Measurements from ENCODE around the gene LSM7.

Gene LSM7

DNA sequence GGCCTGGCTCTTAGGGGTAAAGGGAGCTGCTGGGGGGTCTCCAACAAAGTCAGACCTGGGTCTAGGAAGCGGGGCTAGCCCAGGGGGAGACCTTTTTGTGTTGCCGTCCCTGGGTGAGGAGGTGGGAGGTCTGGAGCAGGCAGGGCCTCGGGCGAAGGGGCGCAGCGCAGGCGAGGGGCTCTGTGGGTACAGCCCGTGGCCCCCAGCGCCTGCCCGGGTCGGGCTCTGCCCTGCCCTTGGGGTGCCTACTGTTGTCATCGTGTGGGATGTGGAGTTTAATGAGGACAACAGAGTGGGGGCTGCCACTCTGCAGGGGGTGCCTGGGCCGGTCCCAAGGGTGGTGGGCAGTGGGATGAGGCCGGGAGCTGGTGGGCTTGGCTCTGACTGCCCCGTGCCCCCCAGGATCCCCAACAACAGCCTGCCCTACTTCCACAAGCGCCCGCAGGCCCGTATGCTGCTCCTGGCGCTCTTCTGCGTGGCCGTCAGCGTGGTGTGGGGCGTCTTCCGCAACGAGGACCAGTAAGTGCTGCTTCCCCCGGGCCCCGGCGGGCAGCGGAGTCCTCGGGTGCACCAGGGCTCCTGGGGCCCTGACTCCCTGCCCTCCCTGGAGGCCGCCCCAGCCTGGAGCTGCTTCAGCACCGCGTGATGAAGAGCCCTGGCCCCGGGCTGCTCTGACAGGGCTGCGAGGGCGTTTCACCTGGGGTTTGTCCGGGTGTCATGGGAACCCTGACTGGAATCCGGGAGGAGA is 12.3 kb upstream of the LSM7 start:
- Histone ChIP-seq H3K4me3 (ENCODE audit: low read depth, low read length) (no peak overlapping the region), H3K36me3 (peaks cover 53% of the 10 kb centered on the region), H3K4me1 (peaks cover 8% of the 10 kb centered on the region), H3K9me3 (no peaks in the 10 kb centered on the region), H3K27me3 (no peaks in the 10 kb centered on the region)
- TF ChIP-seq, protein P1, sequence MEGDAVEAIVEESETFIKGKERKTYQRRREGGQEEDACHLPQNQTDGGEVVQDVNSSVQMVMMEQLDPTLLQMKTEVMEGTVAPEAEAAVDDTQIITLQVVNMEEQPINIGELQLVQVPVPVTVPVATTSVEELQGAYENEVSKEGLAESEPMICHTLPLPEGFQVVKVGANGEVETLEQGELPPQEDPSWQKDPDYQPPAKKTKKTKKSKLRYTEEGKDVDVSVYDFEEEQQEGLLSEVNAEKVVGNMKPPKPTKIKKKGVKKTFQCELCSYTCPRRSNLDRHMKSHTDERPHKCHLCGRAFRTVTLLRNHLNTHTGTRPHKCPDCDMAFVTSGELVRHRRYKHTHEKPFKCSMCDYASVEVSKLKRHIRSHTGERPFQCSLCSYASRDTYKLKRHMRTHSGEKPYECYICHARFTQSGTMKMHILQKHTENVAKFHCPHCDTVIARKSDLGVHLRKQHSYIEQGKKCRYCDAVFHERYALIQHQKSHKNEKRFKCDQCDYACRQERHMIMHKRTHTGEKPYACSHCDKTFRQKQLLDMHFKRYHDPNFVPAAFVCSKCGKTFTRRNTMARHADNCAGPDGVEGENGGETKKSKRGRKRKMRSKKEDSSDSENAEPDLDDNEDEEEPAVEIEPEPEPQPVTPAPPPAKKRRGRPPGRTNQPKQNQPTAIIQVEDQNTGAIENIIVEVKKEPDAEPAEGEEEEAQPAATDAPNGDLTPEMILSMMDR (IDR thresholded peaks at IDR 0.05; ENCODE audit: low read depth, low read length) = no peak
- DNase-seq = no peak

DNA sequence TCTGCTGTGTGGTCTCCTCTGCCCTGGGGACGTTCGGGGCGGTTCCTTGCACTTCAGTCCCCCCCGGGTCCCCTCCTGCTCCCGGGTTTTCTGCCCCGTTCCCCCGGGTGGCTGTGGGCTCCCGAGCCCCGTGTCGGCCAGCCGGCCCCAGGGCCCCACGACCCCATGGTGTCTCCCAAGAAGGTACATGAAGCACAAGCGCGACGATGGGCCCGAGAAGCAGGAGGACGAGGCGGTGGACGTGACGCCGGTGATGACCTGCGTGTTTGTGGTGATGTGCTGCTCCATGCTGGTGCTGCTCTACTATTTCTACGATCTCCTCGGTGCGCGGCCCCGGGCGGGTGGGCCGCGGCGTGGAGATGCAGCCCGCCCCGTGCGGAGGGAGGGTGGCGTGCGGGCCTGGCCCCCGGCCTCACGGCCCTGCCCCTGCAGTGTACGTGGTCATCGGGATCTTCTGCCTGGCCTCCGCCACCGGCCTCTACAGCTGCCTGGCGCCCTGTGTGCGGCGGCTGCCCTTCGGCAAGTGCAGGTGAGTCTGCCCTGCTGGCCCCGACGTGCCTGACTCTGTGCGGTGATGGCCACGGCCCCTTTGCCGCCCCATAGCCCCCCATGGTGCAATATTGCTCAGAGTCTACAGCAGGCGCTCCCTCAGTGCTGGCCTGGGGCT is 11.4 kb upstream of the LSM7 start:
- TF ChIP-seq, protein P1 (IDR thresholded peaks at IDR 0.05; ENCODE audit: low read depth, low read length) = no peak
- Histone ChIP-seq H3K4me3 (ENCODE audit: low read depth, low read length) (no peak overlapping the region), H3K36me3 (peaks cover 49% of the 10 kb centered on the region), H3K9me3 (no peaks in the 10 kb centered on the region), H3K4me1 (peaks cover 8% of the 10 kb centered on the region), H3K27me3 (no peaks in the 10 kb centered on the region)
- no peak for DNase-seq

DNA sequence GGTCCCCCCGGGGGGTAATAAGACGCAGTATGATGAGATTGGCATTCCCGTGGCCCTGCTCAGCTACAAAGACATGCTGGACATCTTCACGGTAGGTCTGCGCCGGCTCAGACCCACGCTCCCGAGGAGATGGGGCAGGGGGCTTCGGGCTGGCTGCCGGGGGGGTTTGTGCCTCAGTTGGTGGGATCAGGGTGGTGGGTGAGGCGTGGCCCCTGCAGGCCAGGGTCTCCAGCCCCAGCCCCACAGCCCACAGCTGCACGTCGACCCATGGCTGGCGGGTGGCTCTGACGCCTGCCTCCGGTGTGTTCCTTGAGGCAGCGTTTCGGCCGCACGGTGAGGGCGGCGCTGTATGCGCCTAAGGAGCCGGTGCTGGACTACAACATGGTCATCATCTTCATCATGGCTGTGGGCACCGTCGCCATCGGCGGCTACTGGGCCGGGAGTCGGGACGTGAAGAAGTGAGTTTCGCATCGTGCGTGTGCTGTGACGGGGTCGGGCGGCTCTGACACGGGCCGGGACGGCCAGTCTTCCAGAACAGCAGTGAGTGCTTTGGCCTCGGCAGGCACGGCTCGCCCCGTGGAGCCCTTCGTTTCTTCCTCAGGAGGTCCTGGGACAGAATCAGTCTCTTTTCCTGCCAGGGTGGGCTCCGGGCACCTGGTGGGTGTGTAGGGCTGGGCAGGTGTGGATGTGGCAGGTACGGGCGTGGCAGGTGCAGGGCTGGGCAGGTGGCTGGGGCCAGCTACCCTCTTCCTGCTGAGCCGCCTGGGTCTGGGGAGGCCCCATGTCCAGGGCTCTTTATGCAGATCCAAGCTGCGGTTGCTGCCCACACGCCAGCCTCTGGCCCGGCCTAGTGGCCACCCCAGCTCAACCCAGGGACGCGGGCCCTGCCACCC is 10.6 kb upstream of the LSM7 start:
- no peaks in the 10 kb centered on the region for H3K9me3 ChIP-seq
- TF ChIP-seq, protein P1 (IDR thresholded peaks at IDR 0.05; ENCODE audit: low read depth, low read length) = no peak
- no peaks in the 10 kb centered on the region for H3K27me3 ChIP-seq
- H3K4me1 ChIP-seq = peaks cover 8% of the 10 kb centered on the region
- peaks cover 54% of the 10 kb centered on the region for H3K36me3 ChIP-seq
- no peak for DNase-seq
- no peak overlapping the region for H3K4me3 ChIP-seq (ENCODE audit: low read depth, low read length)

DNA sequence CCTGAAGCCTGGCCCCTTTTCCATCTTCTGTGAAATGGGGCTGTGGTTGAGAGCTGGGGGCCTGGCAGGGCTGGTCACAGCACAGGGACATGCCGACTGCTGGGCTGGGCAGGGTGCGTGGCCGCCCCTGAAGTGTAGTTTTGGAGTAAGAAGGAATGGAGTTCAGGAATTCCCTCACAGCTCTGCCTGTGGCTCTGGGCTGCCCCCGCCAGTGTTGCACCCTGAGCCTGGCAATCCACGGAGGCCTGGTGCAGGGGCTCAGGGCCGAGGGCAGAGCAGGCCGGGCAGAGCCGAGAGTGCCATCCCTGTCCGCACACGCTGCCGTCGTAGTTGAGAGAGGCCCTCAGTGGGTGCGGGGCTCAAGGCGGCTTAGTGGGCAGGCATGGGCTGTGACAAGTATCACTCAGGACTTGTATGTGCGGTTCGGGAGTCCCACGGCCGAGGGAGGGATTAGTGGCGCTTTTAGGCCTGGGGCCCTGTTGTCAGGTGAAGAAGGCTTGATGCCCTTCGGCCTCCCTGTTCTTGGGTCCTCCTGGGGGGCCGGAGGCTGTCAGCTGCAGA is 9.7 kb upstream of the LSM7 start:
- no peaks in the 10 kb centered on the region for H3K9me3 ChIP-seq
- no peak overlapping the region for H3K4me3 ChIP-seq (ENCODE audit: low read depth, low read length)
- TF ChIP-seq, protein P1 (IDR thresholded peaks at IDR 0.05; ENCODE audit: low read depth, low read length) = no peak
- peaks cover 51% of the 10 kb centered on the region for H3K36me3 ChIP-seq
- no peak for DNase-seq
- peaks cover 13% of the 10 kb centered on the region for H3K4me1 ChIP-seq
- no peaks in the 10 kb centered on the region for H3K27me3 ChIP-seq

DNA sequence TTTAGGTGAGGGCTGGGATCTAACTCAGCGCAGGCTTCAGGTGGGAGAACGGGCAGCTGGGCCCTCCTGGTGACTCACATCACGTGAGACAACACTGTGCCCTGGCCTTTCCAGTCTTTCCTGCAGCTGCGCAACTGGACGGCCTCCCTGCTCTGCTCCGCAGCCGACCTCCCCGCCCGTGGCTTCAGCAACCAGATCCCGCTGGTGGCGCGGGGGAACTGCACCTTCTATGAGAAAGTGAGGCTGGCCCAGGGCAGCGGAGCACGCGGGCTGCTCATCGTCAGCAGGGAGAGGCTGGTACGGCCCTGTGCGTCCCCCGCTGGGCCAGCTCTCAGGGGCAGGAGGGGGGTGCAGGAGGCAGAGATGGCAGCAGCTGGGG is 8.9 kb upstream of the LSM7 start:
- peak; percentile 90 for DNase-seq
- TF ChIP-seq, protein P1 (IDR thresholded peaks at IDR 0.05; ENCODE audit: low read depth, low read length) = peak; percentile 39
- H3K9me3 ChIP-seq = no peaks in the 10 kb centered on the region
- H3K4me1 ChIP-seq = peaks cover 16% of the 10 kb centered on the region
- no peak overlapping the region for H3K4me3 ChIP-seq (ENCODE audit: low read depth, low read length)
- H3K27me3 ChIP-seq = no peaks in the 10 kb centered on the region
- peaks cover 46% of the 10 kb centered on the region for H3K36me3 ChIP-seq

All from BE2C (cell line).